PC-9 (cell line): ENCODE results near the gene CHRNA4. TPM values are rescaled to one million over a fixed set of nuclear protein-coding genes. Genes with fewer than 3 reads are reported as not detected.

ENCODE experiments used
- Bru-seq: library from RNA; stranded (reverse); fragments of 400-500 nt; gene quantifications from one replicate; lab custom pipeline; 2021; lab: Mats Ljungman, UMichigan
- BruChase-seq, 2 experiments: library from RNA; stranded (reverse); fragments of 400-500 nt; gene quantifications; one replicate each; lab custom pipeline; 2021; lab: Mats Ljungman, UMichigan
- BruUV-seq: library from RNA; stranded (reverse); fragments of 400-500 nt; replicated peaks from 2 replicates; lab custom pipeline; 2021; lab: Mats Ljungman, UMichigan
- CTCF ChIA-PET: fragments of 300-600 bp; sonication (Branson Sonifier 250); formaldehyde crosslinking; loops from one replicate; lab custom pipeline; 2022; ENCODE audit warnings: antibody characterized with exemption; lab: Charles Lee
- POLR2A ChIA-PET: fragments of 300-600 bp; sonication (Branson Sonifier 250); formaldehyde crosslinking; loops from one replicate; lab custom pipeline; 2022; ENCODE audit warnings: antibody characterized with exemption; ENCODE audit not compliant: unreplicated experiment; lab: Charles Lee
- DNase-seq, 2 experiments: peaks; one replicate each; pipeline versions ENCODE4 v3.0.0 to v3.0.0-alpha.2; 2015 to 2022; ENCODE audit warnings: mixed read lengths in 1 of 2
- H2AFZ ChIP-seq: fragments of 200-600 bp; sonication (generic); 2 replicates; pipeline ENCODE4 v1.8.1; 2017; ENCODE audit warnings: antibody characterized with exemption
- H3F3A ChIP-seq: fragments of 200-600 bp; sonication (generic); 2 replicates; pipeline ENCODE4 v1.8.1; 2017; ENCODE audit warnings: antibody characterized with exemption, mild to moderate bottlenecking, low read depth; ENCODE audit not compliant: insufficient read depth
- H3K27ac ChIP-seq: fragments of 200-600 bp; sonication (generic); 2 replicates; pipeline ENCODE4 v1.6.1; 2016; ENCODE audit warnings: mixed run types
- H3K27me3 ChIP-seq: fragments of 200-600 bp; sonication (generic); 2 replicates; pipeline ENCODE4 v1.6.1; 2016; ENCODE audit warnings: low read depth, mixed run types; ENCODE audit not compliant: insufficient read depth
- H3K36me3 ChIP-seq: fragments of 200-600 bp; sonication (generic); 2 replicates; pipeline ENCODE4 v1.6.1; 2016; ENCODE audit warnings: low read depth, mixed run types
- H3K4me1 ChIP-seq: fragments of 200-600 bp; sonication (generic); replicated peaks from 2 replicates; pipeline ENCODE4 v1.6.1; 2016; ENCODE audit warnings: mixed run types; ENCODE audit not compliant: insufficient read depth
- H3K4me2 ChIP-seq: fragments of 200-600 bp; sonication (generic); 2 replicates; pipeline ENCODE4 v1.6.1; 2017; ENCODE audit warnings: mixed run types
- H3K4me3 ChIP-seq: fragments of 200-600 bp; sonication (generic); 2 replicates; pipeline ENCODE4 v1.6.1; 2016; ENCODE audit warnings: mixed run types
- H3K79me2 ChIP-seq: fragments of 200-600 bp; sonication (generic); 2 replicates; pipeline ENCODE4 v1.6.1; 2017; ENCODE audit warnings: low read depth, mixed run types
- H3K9me2 ChIP-seq: fragments of 200-600 bp; sonication (generic); 2 replicates; pipeline ENCODE4 v1.8.1; 2017; ENCODE audit warnings: mild to moderate bottlenecking; ENCODE audit not compliant: insufficient read depth
- H3K9me3 ChIP-seq: fragments of 200-600 bp; sonication (generic); 2 replicates; pipeline ENCODE4 v1.8.1; 2016; ENCODE audit warnings: low read depth; ENCODE audit not compliant: insufficient read depth
- H4K20me1 ChIP-seq: fragments of 200-600 bp; sonication (generic); 2 replicates; pipeline ENCODE4 v1.8.1; 2017; ENCODE audit not compliant: insufficient read depth
- CTCF ChIP-seq: fragments of 200-600 bp; sonication (generic); conservative IDR thresholded peaks from 2 replicates; pipeline ENCODE4 v1.6.1; 2017; ENCODE audit warnings: mixed run types, antibody characterized with exemption, mild to moderate bottlenecking, moderate library complexity
- EZH2 ChIP-seq: fragments of 200-600 bp; sonication (generic); IDR thresholded peaks from 2 replicates; pipeline ENCODE4 v1.8.0; 2017; ENCODE audit warnings: antibody characterized with exemption, low read depth
- intact Hi-C: fragments of 100-400 bp; cut with micrococcal nuclease; formaldehyde crosslinking; loops from one replicate; pipeline ENCODE4 v1.10.0; 2022; ENCODE audit not compliant: unreplicated experiment
- long read RNA-seq: library from polyadenylated mRNA; stranded (forward); transcript quantifications from one replicate; pipeline ENCODE4 v2.0.0, GENCODE V29; 2022
- total RNA-seq: library from RNA; stranded (reverse); gene quantifications from 2 replicates; pipeline ENCODE4 v1.2.3, GENCODE V29; 2021

CHRNA4 gene
- total RNA-seq (not detected in 2 replicates), Bru-seq, nascent RNA (not detected), BruChase-seq, experiment 1, labeled RNA remaining after a 2-hour chase (not detected), BruChase-seq, experiment 2, labeled RNA remaining after a 6-hour chase (not detected)
- long read RNA-seq, result 0 reads

- no peak for DNase-seq
- Histone ChIP-seq H3K4me2 (no peak within 1 kb of the TSS), H3K4me1 (no peaks in the 10 kb centered on the region), H3K27ac (no peak within 1 kb of the TSS), H3F3A (no peaks in the 10 kb centered on the region), H3K4me3 (no peak within 1 kb of the TSS), H3K9me2 (no peaks in the 10 kb centered on the region), H4K20me1 (peaks cover 6% of the 10 kb centered on the region; the same call in 1 of the 2 replicates), H2AFZ (no peak within 1 kb of the TSS), H3K9me3 (no peaks in the 10 kb centered on the region), H3K36me3 (no peaks in the 10 kb centered on the region), H3K79me2 (no peaks in the 10 kb centered on the region), H3K27me3 (peaks cover 62% of the 10 kb centered on the region)
- intact Hi-C loops, result no loop called here
- ChIA-PET CTCF (interaction anchor here (0.5 kb wide), 1 partner anchor 267 kb away, joined by 17 read pairs; no protein-coding TSS in a partner anchor), POLR2A (no interaction called here)
- TF ChIP-seq CTCF (no peak), EZH2 (no peak)
- BruUV-seq, result no TSS peak
Observed at GRCh38 chr20:63360850-63361518, at the start of gene CHRNA4. CHRNA4 (minus strand) TSS chr20:63361349; CDS start chr20:63361165, 184 bp downstream.

- Histone ChIP-seq H3K4me2 (no peak overlapping the region), H3K9me2 (no peaks in the 10 kb centered on the region), H3K79me2 (no peaks in the 10 kb centered on the region), H3K9me3 (no peaks in the 10 kb centered on the region), H3K4me1 (no peaks in the 10 kb centered on the region), H3K4me3 (no peak overlapping the region), H4K20me1 (no peaks in the 10 kb centered on the region), H2AFZ (no peak overlapping the region), H3K27me3 (peaks cover 97% of the 10 kb centered on the region), H3K27ac (no peak overlapping the region), H3F3A (no peaks in the 10 kb centered on the region), H3K36me3 (no peaks in the 10 kb centered on the region)
- BruUV-seq, result no TSS peak
- ChIA-PET CTCF (no interaction called here), POLR2A (no interaction called here)
- TF ChIP-seq CTCF, result no peak
- TF ChIP-seq EZH2, result no peak
- DNase-seq, result no peak
- intact Hi-C loops, result no loop called here
Observed at GRCh38 chr20:63409834-63410435, 48.8 kb upstream of the CHRNA4 start.

GRCh38 chr20:63409066-63409833 is 48.1 kb upstream of the CHRNA4 start:
- CTCF ChIA-PET, result no interaction called here
- no peak for DNase-seq
- no peak overlapping the region for H2AFZ ChIP-seq
- H3K27ac ChIP-seq, result no peak overlapping the region
- H4K20me1 ChIP-seq, result no peaks in the 10 kb centered on the region
- no peaks in the 10 kb centered on the region for H3K4me1 ChIP-seq
- H3K9me3 ChIP-seq, result no peaks in the 10 kb centered on the region
- TF ChIP-seq CTCF (no peak), EZH2 (no peak)
- no peaks in the 10 kb centered on the region for H3K79me2 ChIP-seq
- no peaks in the 10 kb centered on the region for H3K36me3 ChIP-seq
- no peaks in the 10 kb centered on the region for H3F3A ChIP-seq
- H3K4me2 ChIP-seq, result no peak overlapping the region
- peaks cover 97% of the 10 kb centered on the region for H3K27me3 ChIP-seq
- intact Hi-C loops, result no loop called here
- H3K9me2 ChIP-seq, result no peaks in the 10 kb centered on the region
- POLR2A ChIA-PET, result no interaction called here
- no peak overlapping the region for H3K4me3 ChIP-seq
- no TSS peak for BruUV-seq
